ENCODE results near the gene IDUA.

Gene IDUA

GRCh38 chr4:1026115-1026514, 39.3 kb downstream of the IDUA start:
- no peak overlapping the region for H3K4me3 ChIP-seq
- intact Hi-C loops (cut with DNase I; ENCODE audit: low total_unique reads): no loop called here
- DNase-seq: no peak
- no peak overlapping the region for H3K27ac ChIP-seq
- peaks cover 12 to 42% (median 36%) of the 10 kb centered on the region in 3 donors for H3K36me3 ChIP-seq
- H3K27me3 ChIP-seq: peaks cover 0 to 6% of the 10 kb centered on the region in 2 donors
- H3K4me1 ChIP-seq: peaks cover 0 to 7% (median 0%) of the 10 kb centered on the region in 4 donors
- no peak for TF ChIP-seq CTCF (IDR thresholded peaks at IDR 0.05)
- no peaks in the 10 kb centered on the region for H3K9me3 ChIP-seq

GRCh38 chr4:1027219-1027914, 40.5 kb downstream of the IDUA start:
- Histone ChIP-seq H3K4me3 (no peak overlapping the region), H3K27ac (no peak overlapping the region), H3K36me3 (peaks cover 12 to 38% (median 32%) of the 10 kb centered on the region in 3 donors), H3K27me3 (peaks cover 0 to 6% of the 10 kb centered on the region in 2 donors), H3K4me1 (peaks cover 0 to 10% (median 0%) of the 10 kb centered on the region in 4 donors), H3K9me3 (no peaks in the 10 kb centered on the region)
- no peak for DNase-seq
- no peak for TF ChIP-seq CTCF (IDR thresholded peaks at IDR 0.05)
- intact Hi-C loops (cut with DNase I; ENCODE audit: low total_unique reads): no loop called here

- TF ChIP-seq CTCF (IDR thresholded peaks at IDR 0.05): no peak
- Histone ChIP-seq H3K36me3 (peaks cover 12 to 32% (median 27%) of the 10 kb centered on the region in 3 donors), H3K4me1 (peaks cover 0 to 15% (median 2%) of the 10 kb centered on the region in 4 donors), H3K4me3 (no peak overlapping the region), H3K9me3 (no peaks in the 10 kb centered on the region), H3K27me3 (peaks cover 0 to 6% of the 10 kb centered on the region in 2 donors), H3K27ac (no peak overlapping the region)
- no peak for DNase-seq
- intact Hi-C loops (cut with DNase I; ENCODE audit: low total_unique reads): no loop called here
Measured at GRCh38 chr4:1027915-1028238, 41.0 kb downstream of the IDUA start.

GRCh38 chr4:1028574-1029220, 41.9 kb downstream of the IDUA start:
- peaks cover 0 to 23% (median 8%) of the 10 kb centered on the region in 4 donors for H3K4me1 ChIP-seq
- H3K36me3 ChIP-seq: peaks cover 12 to 24% (median 19%) of the 10 kb centered on the region in 3 donors
- no peak overlapping the region for H3K4me3 ChIP-seq
- DNase-seq: no peak
- H3K27me3 ChIP-seq: peaks cover 0 to 6% of the 10 kb centered on the region in 2 donors
- intact Hi-C loops (cut with DNase I; ENCODE audit: low total_unique reads): no loop called here
- no peaks in the 10 kb centered on the region for H3K9me3 ChIP-seq
- no peak overlapping the region for H3K27ac ChIP-seq
- TF ChIP-seq CTCF (IDR thresholded peaks at IDR 0.05): no peak

GRCh38 chr4:1029529-1029928, 42.7 kb downstream of the IDUA start:
- DNase-seq: no peak
- Histone ChIP-seq H3K27ac (no peak overlapping the region), H3K4me3 (no peak overlapping the region), H3K4me1 (peaks cover 5 to 31% (median 16%) of the 10 kb centered on the region in 4 donors), H3K27me3 (peaks cover 0 to 6% of the 10 kb centered on the region in 2 donors), H3K9me3 (no peaks in the 10 kb centered on the region), H3K36me3 (peaks cover 8 to 17% (median 15%) of the 10 kb centered on the region in 3 donors)
- no peak for TF ChIP-seq CTCF (IDR thresholded peaks at IDR 0.05)
- intact Hi-C loops (cut with DNase I; ENCODE audit: low total_unique reads): no loop called here

Data from tibial artery (tissue), 4 donors.